H1 (cell line): ENCODE data around the gene FREM2.

Source experiments
- CTCF ChIP-seq, 3 experiments: IDR thresholded peaks; 1 replicate in 2 of 3; 2 replicates in 1 of 3; pipeline versions ENCODE4 v1.5.1 to v1.6.1; 2011; ENCODE audit warnings: low read length in 3 of 3, mild to moderate bottlenecking in 3 of 3, inconsistent platforms in 2 of 3, low read depth in 1 of 3, moderate library complexity in 1 of 3; ENCODE audit not compliant: insufficient read depth in 1 of 3; ENCODE audit errors: control extremely low read depth in 1 of 3
- KDM5A ChIP-seq: fragments of 200-600 bp; IDR thresholded peaks from 2 replicates; pipeline ENCODE4 v1.7.1; 2012; ENCODE audit warnings: mild to moderate bottlenecking, low read length, inconsistent platforms, mixed read lengths

GRCh38 chr13:38702669-38703068 lies 15.8 kb downstream of the FREM2 start:
- no peak for TF ChIP-seq KDM5A
- no peak for TF ChIP-seq CTCF (IDR thresholded peaks at IDR 0.05; ENCODE audit: control extremely low read depth in 1 of 3, insufficient read depth in 1 of 3, low read depth in 1 of 3, low read length in 3 of 3)
